ENCODE measurements around the gene MINAR2. TPM values are rescaled to one million over a fixed set of nuclear protein-coding genes. Genes with fewer than 3 reads are reported as not detected.

MINAR2 gene
- total RNA-seq (2014; rRNA removed; shearing (Covaris generic); ENCODE audit: low replicate concordance) = not detected in 2 replicates

GRCh38 chr5:129747572-129748407 is at the start of gene MINAR2:
Gene MINAR2, plus strand, starts transcription at chr5:129748094. Its CDS starts 97 bp downstream, at chr5:129748191.
- Histone ChIP-seq H3K4me3 (no peak within 1 kb of the TSS), H3K36me3 (no peaks in the 10 kb centered on the region), H3K9me3 (no peaks in the 10 kb centered on the region; the same call in 1 of the 2 replicates), H3K27me3 (no peaks in the 10 kb centered on the region)
- DNase-seq = no peak

- DNase-seq = no peak
- H3K4me3 ChIP-seq = no peak overlapping the region
- H3K36me3 ChIP-seq = no peaks in the 10 kb centered on the region
- H3K9me3 ChIP-seq = no peaks in the 10 kb centered on the region
- no peaks in the 10 kb centered on the region for H3K27me3 ChIP-seq
Observed at GRCh38 chr5:129698661-129699060, 49.2 kb upstream of the MINAR2 start.

- peak; percentile 73 for DNase-seq
- Histone ChIP-seq H3K4me3 (no peak overlapping the region), H3K27me3 (no peaks in the 10 kb centered on the region), H3K36me3 (no peaks in the 10 kb centered on the region), H3K9me3 (no peaks in the 10 kb centered on the region)
Observed at GRCh38 chr5:129716235-129716634, 31.7 kb upstream of the MINAR2 start.

GRCh38 chr5:129716651-129717050 is 31.2 kb upstream of the MINAR2 start:
- no peaks in the 10 kb centered on the region for H3K9me3 ChIP-seq
- no peak for DNase-seq
- no peaks in the 10 kb centered on the region for H3K27me3 ChIP-seq
- H3K36me3 ChIP-seq = no peaks in the 10 kb centered on the region
- H3K4me3 ChIP-seq = no peak overlapping the region

GRCh38 chr5:129717751-129718310 is 30.1 kb upstream of the MINAR2 start:
- no peak for DNase-seq
- Histone ChIP-seq H3K27me3 (no peaks in the 10 kb centered on the region), H3K9me3 (no peaks in the 10 kb centered on the region), H3K4me3 (no peak overlapping the region), H3K36me3 (no peaks in the 10 kb centered on the region)

- H3K27me3 ChIP-seq = no peaks in the 10 kb centered on the region
- no peak for DNase-seq
Observed at GRCh38 chr5:129718471-129719090, 29.3 kb upstream of the MINAR2 start.

GRCh38 chr5:129724222-129724621 is 23.7 kb upstream of the MINAR2 start:
- H3K36me3 ChIP-seq = no peaks in the 10 kb centered on the region
- no peak for DNase-seq
- H3K27me3 ChIP-seq = no peaks in the 10 kb centered on the region
- no peaks in the 10 kb centered on the region for H3K9me3 ChIP-seq
- H3K4me3 ChIP-seq = no peak overlapping the region

More at GRCh38 chr5:129718471-129719090, 29.3 kb upstream of the MINAR2 start:
- Histone ChIP-seq H3K36me3 (no peaks in the 10 kb centered on the region), H3K4me3 (no peak overlapping the region), H3K9me3 (no peaks in the 10 kb centered on the region)

- no peak overlapping the region for H3K4me3 ChIP-seq
- H3K36me3 ChIP-seq = no peaks in the 10 kb centered on the region
- no peaks in the 10 kb centered on the region for H3K9me3 ChIP-seq
- no peak for DNase-seq
- H3K27me3 ChIP-seq = no peaks in the 10 kb centered on the region
Observed at GRCh38 chr5:129724647-129725046, 23.2 kb upstream of the MINAR2 start.

GRCh38 chr5:129739773-129740172 is 8.1 kb upstream of the MINAR2 start:
- Histone ChIP-seq H3K27me3 (no peaks in the 10 kb centered on the region; the same call in 1 of the 2 replicates), H3K36me3 (no peaks in the 10 kb centered on the region), H3K9me3 (no peaks in the 10 kb centered on the region), H3K4me3 (no peak overlapping the region)
- no peak for DNase-seq

- Histone ChIP-seq H3K9me3 (no peaks in the 10 kb centered on the region), H3K27me3 (no peaks in the 10 kb centered on the region; the same call in 1 of the 2 replicates), H3K4me3 (no peak overlapping the region), H3K36me3 (no peaks in the 10 kb centered on the region)
- DNase-seq = no peak
Observed at GRCh38 chr5:129743541-129744187, 4.2 kb upstream of the MINAR2 start.

- no peak for DNase-seq
- Histone ChIP-seq H3K27me3 (no peaks in the 10 kb centered on the region; the same call in 1 of the 2 replicates), H3K9me3 (no peaks in the 10 kb centered on the region), H3K4me3 (no peak overlapping the region), H3K36me3 (no peaks in the 10 kb centered on the region)
Observed at GRCh38 chr5:129745997-129746396, 1.9 kb upstream of the MINAR2 start.

GRCh38 chr5:129746876-129747275 is 1.0 kb upstream of the MINAR2 start:
- DNase-seq = no peak
- Histone ChIP-seq H3K9me3 (no peaks in the 10 kb centered on the region; the same call in 1 of the 2 replicates), H3K36me3 (no peaks in the 10 kb centered on the region), H3K27me3 (no peaks in the 10 kb centered on the region; the same call in 1 of the 2 replicates), H3K4me3 (no peak overlapping the region)

GRCh38 chr5:129748913-129749880 is 1.3 kb downstream of the MINAR2 start:
- DNase-seq = no peak
- no peaks in the 10 kb centered on the region; the same call in 1 of the 2 replicates for H3K9me3 ChIP-seq
- H3K4me3 ChIP-seq = no peak overlapping the region
- no peaks in the 10 kb centered on the region for H3K27me3 ChIP-seq
- H3K36me3 ChIP-seq = no peaks in the 10 kb centered on the region

- no peak for DNase-seq
- peaks cover 2% of the 10 kb centered on the region; the same call in 1 of the 2 replicates for H3K9me3 ChIP-seq
- no peaks in the 10 kb centered on the region for H3K36me3 ChIP-seq
- no peak overlapping the region for H3K4me3 ChIP-seq
- no peaks in the 10 kb centered on the region for H3K27me3 ChIP-seq
Observed at GRCh38 chr5:129760636-129761325, 12.9 kb downstream of the MINAR2 start.

- no peaks in the 10 kb centered on the region for H3K9me3 ChIP-seq
- no peak for DNase-seq
Observed at GRCh38 chr5:129763651-129764050, 15.8 kb downstream of the MINAR2 start.

More at GRCh38 chr5:129763651-129764050, 15.8 kb downstream of the MINAR2 start:
- no peak overlapping the region for H3K4me3 ChIP-seq
- H3K27me3 ChIP-seq = no peaks in the 10 kb centered on the region
- no peaks in the 10 kb centered on the region for H3K36me3 ChIP-seq

All from MG63 (cell line).